Measurements from ENCODE around the gene MAP4K4.
A peak's percentile ranks its signal among the peaks of the same experiment; 100 is the strongest.

MAP4K4 gene

GRCh38 chr2:101697124-101698013, at the start of gene MAP4K4:
MAP4K4 (plus strand) TSS chr2:101697707; CDS start chr2:101698081, 374 bp downstream.
- peak; percentile 72 for DNase-seq

- no peak for DNase-seq
Measured at GRCh38 chr2:101653469-101653868, 44.0 kb upstream of the MAP4K4 start.

- no peak for DNase-seq
Measured at GRCh38 chr2:101655702-101656422, 41.6 kb upstream of the MAP4K4 start.

GRCh38 chr2:101657787-101658186, 39.7 kb upstream of the MAP4K4 start:
- no peak for DNase-seq

GRCh38 chr2:101658387-101658786, 39.1 kb upstream of the MAP4K4 start:
- DNase-seq = no peak

GRCh38 chr2:101665312-101665711, 32.2 kb upstream of the MAP4K4 start:
- DNase-seq = no peak

GRCh38 chr2:101667823-101668222, 29.7 kb upstream of the MAP4K4 start:
- DNase-seq = no peak

- no peak for DNase-seq
Measured at GRCh38 chr2:101672047-101672446, 25.5 kb upstream of the MAP4K4 start.

- no peak for DNase-seq
Measured at GRCh38 chr2:101673920-101674319, 23.6 kb upstream of the MAP4K4 start.

- no peak for DNase-seq
Measured at GRCh38 chr2:101675512-101675911, 22.0 kb upstream of the MAP4K4 start.

- DNase-seq = no peak
Measured at GRCh38 chr2:101676674-101677073, 20.8 kb upstream of the MAP4K4 start.

GRCh38 chr2:101677658-101678057, 19.8 kb upstream of the MAP4K4 start:
- no peak for DNase-seq

- DNase-seq = no peak
Measured at GRCh38 chr2:101678379-101678778, 19.1 kb upstream of the MAP4K4 start.

GRCh38 chr2:101679037-101679726, 18.3 kb upstream of the MAP4K4 start:
- DNase-seq = no peak

- DNase-seq = no peak
Measured at GRCh38 chr2:101679801-101680487, 17.6 kb upstream of the MAP4K4 start.

GRCh38 chr2:101682311-101682710, 15.2 kb upstream of the MAP4K4 start:
- no peak for DNase-seq

- DNase-seq = no peak
Measured at GRCh38 chr2:101684313-101684712, 13.2 kb upstream of the MAP4K4 start.

- DNase-seq = no peak
Measured at GRCh38 chr2:101688261-101688660, 9.2 kb upstream of the MAP4K4 start.

- no peak for DNase-seq
Measured at GRCh38 chr2:101689114-101689825, 8.2 kb upstream of the MAP4K4 start.

- no peak for DNase-seq
Measured at GRCh38 chr2:101690547-101691152, 6.9 kb upstream of the MAP4K4 start.

- DNase-seq = no peak
Measured at GRCh38 chr2:101692041-101692440, 5.5 kb upstream of the MAP4K4 start.

GRCh38 chr2:101692766-101693165, 4.7 kb upstream of the MAP4K4 start:
- no peak for DNase-seq
